Lung microvascular endothelial cell (primary cell): ENCODE data around the gene EIF2AK3. TPM values are rescaled to one million over a fixed set of nuclear protein-coding genes. Genes with fewer than 3 reads are reported as not detected.
"Not testable (repeated sequence)": the region's sequence is repeated elsewhere in the genome, so short reads cannot be mapped to it uniquely, and the experiment has no call there.

Source experiments
- DNase-seq, 2 donors: peaks; one replicate each; pipeline versions ENCODE4 v3.0.0 to v3.0.0-alpha.2; 2010; ENCODE audit warnings: low read depth in 2 of 2
- total RNA-seq: library from RNA; depleted of rRNA; stranded (reverse); fragments of >200 nt; gene quantifications from 2 replicates; pipeline ENCODE4 v1.2.1, GENCODE V29; 2014

The EIF2AK3 gene
- total RNA-seq, 1 donor from 2014 or later: 11.7 TPM

- DNase-seq: peak in 1 of 2 donors; percentile 39
Observed at GRCh38 chr2:88599527-88599926, 27.7 kb downstream of the EIF2AK3 start.

GRCh38 chr2:88597168-88597567, 30.1 kb downstream of the EIF2AK3 start:
- DNase-seq: no peak

GRCh38 chr2:88596141-88596830, 31.0 kb downstream of the EIF2AK3 start:
- no peak for DNase-seq

GRCh38 chr2:88591698-88592097, 35.6 kb downstream of the EIF2AK3 start:
- DNase-seq: no peak

- DNase-seq: peak; percentile 79 to 81
Observed at GRCh38 chr2:88590998-88591613, 36.2 kb downstream of the EIF2AK3 start.

GRCh38 chr2:88585969-88586368, 41.3 kb downstream of the EIF2AK3 start:
- DNase-seq: no peak

- peak in 1 of 2 donors; percentile 45 for DNase-seq
Observed at GRCh38 chr2:88582030-88582429, 45.2 kb downstream of the EIF2AK3 start.

GRCh38 chr2:88580088-88580487, 47.2 kb downstream of the EIF2AK3 start:
- DNase-seq: no peak

GRCh38 chr2:88575630-88576029, 51.6 kb downstream of the EIF2AK3 start:
- no peak for DNase-seq

- DNase-seq: no peak
Observed at GRCh38 chr2:88575051-88575450, 52.2 kb downstream of the EIF2AK3 start.

- DNase-seq: no peak
Observed at GRCh38 chr2:88574445-88574844, 52.8 kb downstream of the EIF2AK3 start.

- no peak for DNase-seq
Observed at GRCh38 chr2:88568179-88568578, 59.1 kb downstream of the EIF2AK3 start.

- DNase-seq: no peak
Observed at GRCh38 chr2:88564402-88564801, 62.9 kb downstream of the EIF2AK3 start.

- no peak for DNase-seq
Observed at GRCh38 chr2:88563129-88563528, 64.1 kb downstream of the EIF2AK3 start.

GRCh38 chr2:88561646-88562388, 65.4 kb downstream of the EIF2AK3 start:
- no peak for DNase-seq

GRCh38 chr2:88560619-88561307, 66.5 kb downstream of the EIF2AK3 start:
- DNase-seq: no peak

GRCh38 chr2:88557290-88557689, 70.0 kb downstream of the EIF2AK3 start:
- no peak for DNase-seq

GRCh38 chr2:88556026-88556425, 71.2 kb downstream of the EIF2AK3 start:
- peak in 1 of 2 donors; percentile 35 for DNase-seq

GRCh38 chr2:88554189-88554588, 73.1 kb downstream of the EIF2AK3 start:
- no peak for DNase-seq

- DNase-seq: no peak
Observed at GRCh38 chr2:88549616-88550292, 77.5 kb downstream of the EIF2AK3 start.

GRCh38 chr2:88546291-88546690, 81.0 kb downstream of the EIF2AK3 start:
- DNase-seq: not testable (repeated sequence)
